ENCODE results near the gene TNFSF10. TPM values are rescaled to one million over a fixed set of nuclear protein-coding genes. Genes with fewer than 3 reads are reported as not detected.
"Not testable (repeated sequence)": the region's sequence is repeated elsewhere in the genome, so short reads cannot be mapped to it uniquely, and the experiment has no call there.

The TNFSF10 gene
- total RNA-seq, 4 donors from 2014 or later = 52.0 to 229 (median 123) TPM

DNA sequence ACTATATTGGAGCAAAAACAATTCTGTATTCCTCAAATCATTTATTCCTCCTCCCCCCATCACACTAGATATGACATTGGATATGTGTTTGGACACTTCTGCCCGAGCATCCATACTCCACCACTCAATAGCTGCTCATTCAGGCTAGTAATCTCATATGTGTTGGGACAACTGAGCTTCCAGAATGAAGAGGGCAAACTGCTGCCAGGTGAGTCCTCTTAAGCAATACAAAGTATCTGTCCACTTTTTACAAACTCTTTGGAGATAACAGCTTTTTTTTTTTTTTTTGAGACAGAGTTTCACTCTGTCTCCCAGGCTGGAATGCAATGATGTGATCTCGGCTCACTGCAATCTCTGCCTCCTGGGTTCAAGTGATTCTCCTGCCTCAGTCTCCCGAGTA lies 5.4 kb upstream of the TNFSF10 start:
- Histone ChIP-seq H3K4me3 (no peak overlapping the region), H3K4me1 (peaks cover 0 to 10% (median 2%) of the 10 kb centered on the region in 4 donors), H3K27me3 (no peaks in the 10 kb centered on the region), H3K36me3 (no peaks in the 10 kb centered on the region), H3K27ac (no peak overlapping the region), H3K9me3 (no peaks in the 10 kb centered on the region)
- DNase-seq = no peak
- TF ChIP-seq CTCF (IDR thresholded peaks at IDR 0.05) (no peak), POLR2A (IDR thresholded peaks at IDR 0.05) (no peak)

DNA sequence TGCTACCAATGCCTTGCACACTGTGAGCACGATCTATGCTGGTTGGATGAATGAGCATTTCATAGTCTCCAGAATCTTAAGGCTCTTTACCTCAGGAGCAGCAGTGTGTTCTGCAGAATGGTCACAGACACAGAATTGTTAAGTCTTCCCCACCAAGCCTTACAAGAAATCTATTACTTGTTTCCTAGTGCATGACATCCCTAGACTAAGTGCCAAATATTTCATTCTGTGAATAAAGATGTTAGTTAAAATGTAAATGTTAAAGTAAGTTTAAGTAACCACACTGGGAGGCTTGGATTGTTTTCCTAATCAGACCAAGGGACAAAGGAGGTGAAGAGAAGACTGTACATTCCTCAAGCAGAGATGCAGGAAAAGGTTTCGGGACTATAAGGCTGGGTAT lies 4.1 kb upstream of the TNFSF10 start:
- no peaks in the 10 kb centered on the region for H3K27me3 ChIP-seq
- no peaks in the 10 kb centered on the region for H3K9me3 ChIP-seq
- peaks cover 0 to 13% (median 4%) of the 10 kb centered on the region in 4 donors for H3K4me1 ChIP-seq
- no peak for DNase-seq
- no peak overlapping the region for H3K4me3 ChIP-seq
- TF ChIP-seq CTCF (IDR thresholded peaks at IDR 0.05) = no peak
- no peak overlapping the region for H3K27ac ChIP-seq
- no peaks in the 10 kb centered on the region for H3K36me3 ChIP-seq

GRCh38 chr3:172525116-172525613 lies 1.9 kb upstream of the TNFSF10 start:
- no peak overlapping the region for H3K27ac ChIP-seq
- H3K36me3 ChIP-seq = no peaks in the 10 kb centered on the region
- TF ChIP-seq CTCF (IDR thresholded peaks at IDR 0.05) (no peak), POLR2A (IDR thresholded peaks at IDR 0.05) (no peak)
- H3K4me1 ChIP-seq = peaks cover 0 to 13% (median 4%) of the 10 kb centered on the region in 4 donors
- H3K27me3 ChIP-seq = no peaks in the 10 kb centered on the region
- no peak overlapping the region for H3K4me3 ChIP-seq
- no peak for DNase-seq
- no peaks in the 10 kb centered on the region for H3K9me3 ChIP-seq

- Histone ChIP-seq H3K27me3 (no peaks in the 10 kb centered on the region), H3K36me3 (no peaks in the 10 kb centered on the region), H3K27ac (no peak overlapping the region), H3K4me1 (peaks cover 0 to 17% (median 4%) of the 10 kb centered on the region in 4 donors), H3K9me3 (no peaks in the 10 kb centered on the region), H3K4me3 (no peak overlapping the region)
- DNase-seq = no peak
- TF ChIP-seq POLR2A (IDR thresholded peaks at IDR 0.05) (no peak), CTCF (IDR thresholded peaks at IDR 0.05) (no peak)
Observed at GRCh38 chr3:172524611-172525010, 1.4 kb upstream of the TNFSF10 start.

DNA sequence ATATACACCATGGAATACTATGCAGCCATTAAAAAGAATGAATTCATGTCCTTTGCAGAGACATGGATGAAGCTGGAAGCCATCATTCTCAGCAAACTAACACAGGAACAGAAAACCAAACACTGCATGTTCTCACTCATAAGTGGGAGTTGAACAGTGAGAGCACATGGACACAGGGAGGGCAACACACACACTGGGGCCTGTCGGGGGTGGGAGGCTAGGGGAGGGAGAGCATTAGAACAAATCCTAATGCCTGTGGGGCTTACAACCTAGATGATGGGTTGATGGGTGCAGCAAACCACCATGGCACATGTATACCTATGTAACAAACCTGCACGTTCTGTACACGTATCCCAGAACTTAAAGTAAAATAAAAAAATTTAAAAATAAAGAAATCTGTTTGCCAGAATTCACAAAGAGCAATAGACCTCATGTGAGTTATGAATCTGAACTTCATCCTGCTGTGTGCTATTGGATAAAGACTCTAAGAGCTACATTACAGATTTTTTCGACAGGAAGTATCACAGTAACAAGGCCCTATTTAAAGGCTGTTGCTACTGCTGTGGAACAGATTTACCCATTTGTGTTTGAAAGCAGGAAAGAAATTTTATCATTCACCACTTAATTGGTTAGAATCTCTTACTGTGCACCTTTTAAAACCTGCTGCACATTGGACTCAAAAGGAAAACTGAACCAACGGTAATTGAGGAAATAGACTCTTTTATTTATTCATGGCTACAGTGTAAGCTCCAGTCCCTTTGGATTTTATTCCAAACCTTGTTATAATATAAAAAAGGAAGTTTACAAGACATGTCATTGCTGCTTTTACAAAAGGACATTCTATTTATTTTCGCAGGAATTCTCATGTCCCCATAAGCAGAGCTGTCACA lies 1.1 kb downstream of the TNFSF10 start:
- not testable (repeated sequence) for DNase-seq, H3K27me3 ChIP-seq, H3K9me3 ChIP-seq, H3K36me3 ChIP-seq
- peak overlapping the region; percentile 38 to 86 (median 56) for H3K4me3 ChIP-seq
- H3K27ac ChIP-seq = peak overlapping the region; percentile 73 to 95 (median 88)
- peaks cover 0 to 42% (median 5%) of the 10 kb centered on the region in 4 donors for H3K4me1 ChIP-seq

- no peak for DNase-seq
Observed at GRCh38 chr3:172520301-172520831, 2.9 kb downstream of the TNFSF10 start.

More at GRCh38 chr3:172520301-172520831, 2.9 kb downstream of the TNFSF10 start:
- TF ChIP-seq CTCF (IDR thresholded peaks at IDR 0.05) (no peak), POLR2A (IDR thresholded peaks at IDR 0.05) (no peak)
- Histone ChIP-seq H3K4me1 (peaks cover 0 to 59% (median 15%) of the 10 kb centered on the region in 4 donors), H3K27me3 (no peaks in the 10 kb centered on the region), H3K36me3 (no peaks in the 10 kb centered on the region), H3K9me3 (no peaks in the 10 kb centered on the region), H3K4me3 (peak overlapping the region in 2 of 4 donors; percentile 60 to 86), H3K27ac (peak overlapping the region in 3 of 4 donors; percentile 44 to 85 (median 63))
